Aorta (tissue), 5 donors: Measurements from ENCODE around the gene ZKSCAN5. TPM values are rescaled to one million over a fixed set of nuclear protein-coding genes. Genes with fewer than 3 reads are reported as not detected.
A peak's percentile ranks its signal among the peaks of the same experiment; 100 is the strongest.

Experiments used
- ATAC-seq: fragments of 200-7000 bp; cut with Tn5 transposase; one replicate; pipeline ENCODE4 v1.9.1; 2022; ENCODE audit warnings: moderate library complexity; ENCODE audit not compliant: low FRiP score
- DNase-seq, 2 donors: peaks; one replicate each; pipeline ENCODE4 v3.0.0-alpha.2; 2020
- H3K27ac ChIP-seq, 2 donors: one replicate each; pipeline ENCODE4 v1.5.1; 2013; ENCODE audit warnings: low read length in 2 of 2, mild to moderate bottlenecking in 2 of 2, moderate library complexity in 2 of 2, control low read depth in 1 of 2, inconsistent platforms in 1 of 2, low read depth in 1 of 2
- H3K27me3 ChIP-seq, 2 donors: one replicate each; pipeline ENCODE4 v1.6.1; 2013; ENCODE audit warnings: control low read depth in 1 of 2, low read length in 1 of 2, mild to moderate bottlenecking in 1 of 2, moderate library complexity in 1 of 2; ENCODE audit not compliant: insufficient read depth in 2 of 2, control insufficient read depth in 1 of 2
- H3K36me3 ChIP-seq, 2 donors: one replicate each; pipeline ENCODE4 v1.6.1; 2013; ENCODE audit warnings: control low read depth in 1 of 2, low read length in 1 of 2, mild to moderate bottlenecking in 1 of 2; ENCODE audit not compliant: insufficient read depth in 2 of 2, control insufficient read depth in 1 of 2
- H3K4me1 ChIP-seq, 2 donors: one replicate each; pipeline ENCODE4 v1.6.1; 2013; ENCODE audit warnings: low read length in 2 of 2, control low read depth in 1 of 2, mild to moderate bottlenecking in 1 of 2, moderate library complexity in 1 of 2; ENCODE audit not compliant: insufficient read depth in 2 of 2, control insufficient read depth in 1 of 2
- H3K4me3 ChIP-seq, 2 donors: one replicate each; pipeline ENCODE4 v1.5.1; 2013; ENCODE audit warnings: low read length in 2 of 2, control low read depth in 1 of 2, mild to moderate bottlenecking in 1 of 2
- H3K9me3 ChIP-seq: one replicate; pipeline ENCODE4 v1.6.1; 2013; ENCODE audit warnings: mild to moderate bottlenecking, low read length; ENCODE audit not compliant: control insufficient read depth
- WGBS, 2 donors: extraction: QIAGEN DNeasy Blood & Tissue Kit; methylation state at CpG; one replicate each; pipeline ENCODE4 v1.1.7; 2013; 5-methylcytosine and 5-hydroxymethylcytosine counted together
- intact Hi-C, 2 donors: fragments of 100-400 bp; cut with DNase I; formaldehyde crosslinking; loops; one replicate each; pipeline versions ENCODE4 v1.14.2 to v1.15.0; 2022
- long read RNA-seq, 2 donors: library from polyadenylated mRNA; unstranded; transcript quantifications; one replicate each; pipeline ENCODE4 v2.0.0, GENCODE V29; 2020 to 2021
- polyA plus RNA-seq, 2 donors: library from polyadenylated mRNA; stranded (reverse); fragments of 200-250 nt; gene quantifications; one replicate each; pipeline ENCODE4 v1.2.3, GENCODE V29; 2013
- total RNA-seq, 2 donors: library from RNA; stranded (reverse); fragmentation: NEBNext Ultra II Directional; extraction: Animal tissue kit (Norgen Biotek cat#: 25700); gene quantifications; one replicate each; pipeline ENCODE4 v1.2.1, GENCODE V29; 2021
- donor health status: healthy with polysubstance abuse.
- donor health status: Bipolar disorder and iron deficiency.
- donor health status: DM: no; HTN: no; CAD: no.
- donor health status: DM: no; HTN: no; CAD: no.
- donor health status: DM: yes; HTN: yes; CAD: no.

ZKSCAN5 gene
- 1 to 10 TPM; 7.8 to 8.9 TPM for total RNA-seq
- 1 to 10 TPM; 2.1 to 4.1 TPM for polyA plus RNA-seq
- long read RNA-seq, donor 1, partial matches to known transcripts, result 1 of 5 reads
- long read RNA-seq, donor 1, other reads (novel, unspliced or antisense), result 4 of 5 reads
- long read RNA-seq, donor 2, full-length matches to known transcripts, result 1 of 8 reads
- long read RNA-seq, donor 2, partial matches to known transcripts, result 3 of 8 reads
- long read RNA-seq, donor 2, other reads (novel, unspliced or antisense), result 4 of 8 reads

DNA sequence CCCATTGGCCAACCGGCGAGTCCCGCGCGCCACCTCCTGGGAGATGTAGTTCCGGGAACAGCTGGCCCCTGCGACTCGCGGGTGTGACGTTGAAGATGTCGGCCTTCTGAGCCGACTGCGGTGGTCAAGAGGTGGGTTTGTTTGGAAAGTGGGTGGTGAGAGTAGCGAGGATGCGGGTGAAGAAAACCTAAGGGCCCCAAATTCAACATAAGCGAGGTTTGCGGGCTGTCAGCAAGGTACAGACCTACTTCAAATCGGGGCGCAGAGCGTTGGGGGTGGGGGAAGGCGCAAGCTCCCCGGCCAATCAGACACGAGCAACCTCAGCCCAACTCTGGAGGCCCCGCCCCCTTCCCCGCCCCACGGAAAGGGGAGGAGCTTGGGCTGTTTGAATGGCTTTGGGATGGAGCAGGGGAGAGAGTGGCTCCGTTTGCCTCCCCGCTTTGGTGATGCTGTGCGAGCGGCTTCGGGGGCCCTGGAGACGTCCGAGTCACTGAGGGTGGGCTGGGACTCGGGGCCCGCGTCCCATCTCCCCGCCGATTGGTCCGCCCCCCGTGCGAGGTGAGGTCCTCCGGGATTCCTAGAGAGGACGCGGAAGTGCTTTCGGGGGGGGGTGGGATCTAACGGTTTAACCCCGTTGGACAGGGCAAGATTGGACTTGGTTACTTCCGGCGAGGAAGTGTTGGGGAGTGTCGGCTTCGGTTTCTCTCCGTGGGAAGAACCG is at the start of gene ZKSCAN5:
ZKSCAN5 (plus strand) TSS at position 60 of the 721 bp plus-strand sequence. CDS start 1,383 bp downstream, outside the sequence.
- H3K27me3 ChIP-seq, result no peaks in the 10 kb centered on the region
- no peaks in the 10 kb centered on the region for H3K9me3 ChIP-seq
- ATAC-seq (peak; percentile 97), DNase-seq (peak; percentile 99 to 100)
- H3K4me3 ChIP-seq, result peak within 1 kb of the TSS; percentile 73 to 84
- H3K4me1 ChIP-seq, result peaks cover 0 to 3% of the 10 kb centered on the region in 2 donors
- no peaks in the 10 kb centered on the region for H3K36me3 ChIP-seq
- 0% methylated on average over 53 of the region's 53 CpGs for WGBS, 2 donors
- intact Hi-C loops, result loop anchor here (5.0 kb wide), 1 partner anchor 48 kb away; the partner anchor contains the start of gene FAM200A (in 2 of the 2)
- H3K27ac ChIP-seq, result peak within 1 kb of the TSS in 1 of 2 donors; percentile 79

DNA sequence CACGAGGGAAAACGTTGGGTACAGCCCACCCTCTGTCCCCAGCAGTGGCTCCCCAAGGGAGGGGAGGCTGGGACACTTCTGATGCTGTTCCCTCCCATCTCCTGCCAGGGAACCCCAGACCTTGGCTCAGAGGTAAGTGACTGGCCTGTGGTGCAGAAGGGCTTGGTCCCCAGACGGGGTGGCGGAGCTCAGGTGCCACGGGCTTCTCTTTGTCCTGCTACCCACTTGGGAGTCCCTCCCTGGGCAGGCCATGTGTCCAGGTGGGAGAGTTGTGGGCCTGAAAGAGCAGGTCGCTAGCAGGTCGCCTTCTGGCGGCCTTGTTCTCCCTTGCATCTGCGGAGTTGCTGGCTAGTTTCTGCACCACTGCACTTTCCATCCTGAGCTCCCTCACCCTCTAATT is 48.6 kb upstream of the ZKSCAN5 start:
- Histone ChIP-seq H3K27me3 (no peaks in the 10 kb centered on the region), H3K4me3 (no peak overlapping the region), H3K9me3 (no peaks in the 10 kb centered on the region), H3K36me3 (peaks cover 0 to 9% of the 10 kb centered on the region in 2 donors), H3K27ac (no peak overlapping the region), H3K4me1 (no peaks in the 10 kb centered on the region)
- 77 to 79% methylated on average over 9 of the region's 9 CpGs for WGBS, 2 donors
- DNase-seq, result no peak
- ATAC-seq, result no peak
- intact Hi-C loops, result no loop called here

DNA sequence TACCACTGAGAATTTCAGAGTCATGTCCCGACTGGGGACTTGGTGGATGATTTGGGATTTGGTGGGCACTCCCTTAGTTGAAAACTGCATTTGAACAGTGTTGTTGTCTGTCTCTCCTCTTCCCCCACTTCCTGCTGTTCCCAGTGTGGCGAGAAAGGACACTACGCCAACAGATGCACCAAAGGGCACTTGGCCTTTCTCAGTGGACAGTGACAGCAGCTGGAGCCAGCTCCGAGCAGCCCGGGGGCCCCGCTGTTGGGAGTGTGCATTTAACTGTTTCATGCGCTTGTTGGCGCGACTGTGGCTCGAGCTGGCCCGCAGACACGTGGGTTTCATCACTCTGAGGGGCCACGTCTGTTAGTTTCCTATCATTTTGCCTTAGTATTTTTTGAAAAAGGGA is 48.2 kb upstream of the ZKSCAN5 start:
- Histone ChIP-seq H3K36me3 (peaks cover 0 to 9% of the 10 kb centered on the region in 2 donors), H3K4me3 (no peak overlapping the region), H3K27me3 (no peaks in the 10 kb centered on the region), H3K9me3 (no peaks in the 10 kb centered on the region), H3K27ac (no peak overlapping the region), H3K4me1 (no peaks in the 10 kb centered on the region)
- ATAC-seq (no peak), DNase-seq (no peak)
- 66 to 72% methylated on average over 13 of the region's 13 CpGs for WGBS, 2 donors
- intact Hi-C loops, result no loop called here

DNA sequence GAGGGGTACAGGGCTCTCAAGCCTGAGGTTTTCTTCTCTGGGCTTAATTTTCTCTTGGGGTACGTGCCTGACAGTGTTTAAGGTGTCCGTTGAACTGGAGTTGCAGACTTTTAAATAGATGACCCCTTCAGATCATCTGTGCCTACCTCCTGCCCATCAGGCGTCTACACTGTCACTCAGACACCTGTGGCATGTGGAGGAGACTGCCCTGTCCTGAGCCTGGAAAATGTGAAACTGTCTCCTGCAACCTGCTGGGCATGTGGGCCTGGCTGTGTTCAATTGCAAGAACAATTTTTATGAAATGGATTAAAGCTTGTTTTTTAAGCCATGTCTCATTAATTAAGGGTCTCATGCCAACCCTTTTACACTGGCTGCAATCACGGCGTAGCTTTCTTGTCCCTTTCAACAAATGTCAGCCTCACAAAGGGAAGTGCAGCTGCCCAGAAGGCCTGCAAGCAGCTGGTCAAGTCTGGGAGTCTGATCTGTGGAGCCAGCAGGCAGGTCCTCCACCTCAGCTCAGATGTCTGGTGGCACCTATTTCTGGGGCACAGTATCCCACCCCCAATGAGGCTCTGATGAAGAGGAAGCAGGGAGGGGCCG is 47.3 kb upstream of the ZKSCAN5 start:
- DNase-seq (no peak), ATAC-seq (no peak)
- no peaks in the 10 kb centered on the region for H3K4me1 ChIP-seq
- 70 to 72% methylated on average over 6 of the region's 6 CpGs for WGBS, 2 donors
- no peaks in the 10 kb centered on the region for H3K27me3 ChIP-seq
- intact Hi-C loops, result no loop called here
- no peaks in the 10 kb centered on the region for H3K9me3 ChIP-seq
- H3K36me3 ChIP-seq, result peaks cover 0 to 9% of the 10 kb centered on the region in 2 donors
- no peak overlapping the region for H3K27ac ChIP-seq
- H3K4me3 ChIP-seq, result no peak overlapping the region

DNA sequence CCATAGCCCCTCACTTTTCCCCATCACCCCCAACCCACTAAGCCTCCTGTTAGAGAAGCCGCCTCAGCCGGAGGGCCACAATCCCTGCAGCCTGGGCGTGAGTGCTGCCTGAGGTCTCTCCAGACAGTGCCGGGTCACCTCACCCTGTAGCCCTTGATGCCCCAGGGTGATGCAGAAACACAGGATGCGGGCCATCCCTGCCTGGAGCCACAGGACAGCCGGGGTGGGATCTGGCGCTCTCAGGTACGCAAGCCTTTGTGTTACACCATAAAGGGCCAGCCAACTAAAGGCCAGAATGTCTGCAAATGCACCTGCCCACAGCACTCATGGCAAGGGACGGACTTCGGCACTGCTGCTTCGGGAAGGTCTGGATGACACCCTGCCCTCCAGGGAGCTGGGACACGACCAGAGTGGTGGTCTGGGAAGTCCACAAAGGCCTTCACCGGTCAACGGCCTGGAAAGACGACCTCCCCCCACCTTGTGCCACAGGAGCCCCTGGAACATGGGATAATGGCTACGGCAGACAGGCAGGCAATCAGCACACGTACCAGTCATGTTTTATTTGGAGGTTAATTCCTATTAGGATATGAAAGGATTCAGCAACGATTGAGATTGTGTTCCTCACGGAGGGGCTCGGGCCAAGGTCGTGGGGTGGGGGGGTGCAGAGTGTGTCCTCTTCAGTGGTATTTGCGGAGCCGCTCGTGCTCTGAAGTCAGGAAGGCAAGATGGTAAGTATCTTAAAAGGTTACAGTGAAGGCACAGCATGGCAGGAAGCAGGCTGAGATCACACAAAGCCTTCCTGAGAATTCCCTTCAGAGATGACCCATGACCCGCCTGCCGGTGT is 46.6 kb upstream of the ZKSCAN5 start:
- no peak overlapping the region for H3K27ac ChIP-seq
- intact Hi-C loops, result no loop called here
- DNase-seq (no peak), ATAC-seq (no peak)
- no peaks in the 10 kb centered on the region for H3K27me3 ChIP-seq
- 78 to 79% methylated on average over 26 of the region's 26 CpGs for WGBS, 2 donors
- H3K9me3 ChIP-seq, result no peaks in the 10 kb centered on the region
- H3K4me1 ChIP-seq, result no peaks in the 10 kb centered on the region
- peaks cover 0 to 9% of the 10 kb centered on the region in 2 donors for H3K36me3 ChIP-seq
- H3K4me3 ChIP-seq, result no peak overlapping the region

DNA sequence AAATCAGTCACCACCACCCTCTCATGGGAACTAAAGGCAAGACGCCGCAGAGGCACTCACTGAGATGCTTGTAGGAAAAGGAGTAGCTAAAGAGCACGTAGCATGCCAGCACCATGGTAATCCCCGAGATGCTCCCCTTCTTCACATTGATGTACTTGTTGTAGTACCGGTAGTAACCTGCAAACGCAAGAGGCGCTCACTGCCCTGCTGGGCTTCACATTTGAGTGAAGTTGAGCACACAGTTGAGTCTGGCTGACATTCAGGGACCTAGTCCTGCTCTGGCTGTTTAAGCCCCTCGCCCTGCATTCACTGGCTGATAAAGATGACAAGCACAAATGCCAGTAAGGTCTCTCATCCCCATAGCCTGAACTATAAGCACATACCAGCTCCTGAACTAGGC is 45.4 kb upstream of the ZKSCAN5 start:
- Histone ChIP-seq H3K4me1 (no peaks in the 10 kb centered on the region), H3K4me3 (no peak overlapping the region), H3K27ac (no peak overlapping the region), H3K36me3 (peaks cover 0 to 7% of the 10 kb centered on the region in 2 donors), H3K27me3 (no peaks in the 10 kb centered on the region), H3K9me3 (no peaks in the 10 kb centered on the region)
- no peak for ATAC-seq
- 90 to 91% methylated on average over 8 of the region's 8 CpGs for WGBS, 2 donors
- intact Hi-C loops, result no loop called here
- DNase-seq, result no peak

DNA sequence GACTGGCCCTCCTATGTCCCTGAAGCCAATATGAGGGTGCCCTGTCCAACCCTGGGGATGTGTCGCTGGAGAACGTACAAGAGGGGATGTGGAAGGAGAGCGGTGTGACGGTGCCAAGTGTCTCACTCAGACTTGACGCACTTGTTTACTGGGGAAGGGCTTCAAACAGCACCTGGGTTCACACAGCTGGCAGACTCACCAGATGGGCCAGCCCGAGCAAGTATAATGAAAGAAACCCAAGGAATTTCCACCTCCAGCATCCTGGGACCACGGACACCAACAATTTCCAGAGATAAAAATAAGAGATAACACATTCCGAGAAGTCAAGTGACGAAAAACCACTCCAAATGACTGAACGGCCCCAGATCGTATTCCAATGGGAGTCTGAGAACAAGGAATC is 43.8 kb upstream of the ZKSCAN5 start:
- no peak overlapping the region for H3K4me3 ChIP-seq
- intact Hi-C loops, result no loop called here
- no peak overlapping the region for H3K27ac ChIP-seq
- DNase-seq (no peak), ATAC-seq (no peak)
- H3K9me3 ChIP-seq, result no peaks in the 10 kb centered on the region
- WGBS, 2 donors, result 81% methylated on average over 11 of the region's 11 CpGs
- H3K4me1 ChIP-seq, result no peaks in the 10 kb centered on the region
- no peaks in the 10 kb centered on the region for H3K27me3 ChIP-seq
- H3K36me3 ChIP-seq, result peaks cover 0 to 5% of the 10 kb centered on the region in 2 donors

DNA sequence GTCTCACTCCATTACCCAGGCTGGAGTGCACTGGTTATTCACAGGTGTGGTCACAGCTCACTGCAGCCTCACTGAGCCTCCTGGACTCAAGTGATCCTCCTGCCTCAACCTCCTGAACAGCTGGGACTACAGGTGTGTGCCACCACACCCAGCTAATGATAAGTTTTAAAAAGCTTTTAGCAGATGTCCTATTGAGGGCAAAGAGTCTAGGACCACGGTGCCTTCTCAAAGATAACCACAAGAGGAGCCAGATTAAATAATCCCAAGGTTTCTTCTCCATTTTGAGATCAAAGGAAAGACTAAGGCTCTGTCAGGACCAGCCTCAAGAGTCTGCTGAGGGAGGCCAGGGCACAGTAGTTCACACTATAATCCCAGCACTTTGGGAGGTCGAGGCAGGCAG is 43.2 kb upstream of the ZKSCAN5 start:
- intact Hi-C loops, result no loop called here
- DNase-seq (no peak), ATAC-seq (no peak)
- Histone ChIP-seq H3K4me3 (no peak overlapping the region), H3K9me3 (no peaks in the 10 kb centered on the region), H3K27ac (no peak overlapping the region), H3K27me3 (no peaks in the 10 kb centered on the region), H3K4me1 (no peaks in the 10 kb centered on the region), H3K36me3 (peaks cover 0 to 5% of the 10 kb centered on the region in 2 donors)
- 90 to 95% methylated on average over 2 of the region's 2 CpGs for WGBS, 2 donors
